GM11168 (cell line): ENCODE measurements around the gene TJP2.

Experiments
- in situ Hi-C: fragments of 300-500 bp; cut with MboI; formaldehyde crosslinking; loops from one replicate; pipeline ENCODE4 v1.12.0; 2022; ENCODE audit warnings: low sequenced_read_pairs; ENCODE audit not compliant: unreplicated experiment

TJP2 gene

DNA sequence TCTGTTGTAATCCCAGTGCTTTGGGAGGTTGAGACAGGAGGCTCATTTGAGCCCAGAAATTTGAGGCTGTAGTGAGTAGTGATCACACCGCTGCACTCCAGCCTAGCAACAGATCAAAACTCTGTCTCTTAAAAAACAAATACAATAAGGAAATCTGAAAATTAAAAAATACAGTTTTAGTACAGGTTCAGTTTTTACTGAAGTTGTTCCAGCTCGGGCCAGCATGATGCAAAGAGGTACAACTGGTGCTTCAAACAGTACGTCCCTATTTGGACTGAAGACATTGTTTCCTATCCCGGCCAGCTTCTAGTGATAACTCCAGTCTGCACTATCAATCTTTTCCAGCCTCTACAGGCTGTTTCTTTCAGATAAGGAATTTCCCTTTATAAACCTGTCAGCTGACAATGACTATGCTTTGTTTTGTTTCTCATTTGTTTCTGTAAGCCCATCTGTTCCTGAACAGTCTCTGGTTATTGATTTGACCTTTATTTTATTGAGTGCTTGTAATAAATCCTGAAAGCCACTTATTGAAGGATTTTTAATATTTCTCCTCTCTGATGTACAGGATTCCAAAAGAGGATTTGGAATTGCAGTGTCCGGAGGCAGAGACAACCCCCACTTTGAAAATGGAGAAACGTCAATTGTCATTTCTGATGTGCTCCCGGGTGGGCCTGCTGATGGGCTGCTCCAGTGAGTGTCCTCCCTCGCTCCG lies 41.9 kb downstream of the TJP2 start:
- in situ Hi-C loops: no loop called here

DNA sequence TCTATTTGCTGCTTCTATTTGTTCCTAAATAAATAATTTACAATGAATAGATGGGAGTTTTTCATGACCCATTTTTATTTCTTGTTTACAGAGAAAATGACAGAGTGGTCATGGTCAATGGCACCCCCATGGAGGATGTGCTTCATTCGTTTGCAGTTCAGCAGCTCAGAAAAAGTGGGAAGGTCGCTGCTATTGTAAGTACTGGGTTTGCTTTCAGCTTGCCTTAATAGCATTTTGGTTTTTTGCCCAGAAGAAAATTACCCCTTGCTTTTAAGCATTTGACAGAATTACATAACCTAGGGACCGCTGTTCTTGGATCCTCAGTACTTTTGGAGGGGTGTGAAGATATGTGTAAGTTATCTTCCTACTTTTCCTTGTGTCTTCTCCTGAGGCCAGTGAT lies 44.1 kb downstream of the TJP2 start:
- in situ Hi-C loops: no loop called here

- in situ Hi-C loops: no loop called here
These were observed 47.0 kb downstream of the TJP2 start for GRCh38 chr9:69221036-69221435.

DNA sequence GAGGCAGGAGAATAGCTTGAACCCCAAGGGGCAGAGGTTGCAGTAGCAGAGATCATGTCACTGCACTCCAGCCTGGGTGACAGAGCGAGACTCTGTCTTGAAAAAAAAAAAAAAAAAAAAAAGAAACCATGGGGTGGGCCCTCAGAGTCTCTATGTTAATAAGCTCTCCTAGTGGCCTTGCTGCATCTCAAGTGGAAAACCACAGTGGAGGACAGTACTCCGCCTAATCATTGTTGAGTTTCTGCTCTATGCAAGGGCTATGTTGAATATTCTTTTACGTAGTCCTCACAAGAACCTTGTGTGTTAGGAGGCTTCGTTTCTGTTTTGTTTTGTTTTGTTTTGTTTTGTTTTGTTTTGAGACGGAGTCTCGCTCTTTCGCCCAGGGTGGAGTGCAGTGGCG lies 48.9 kb downstream of the TJP2 start:
- in situ Hi-C loops: no loop called here

- in situ Hi-C loops: no loop called here
These were observed 49.5 kb downstream of the TJP2 start for GRCh38 chr9:69223605-69224004.

DNA sequence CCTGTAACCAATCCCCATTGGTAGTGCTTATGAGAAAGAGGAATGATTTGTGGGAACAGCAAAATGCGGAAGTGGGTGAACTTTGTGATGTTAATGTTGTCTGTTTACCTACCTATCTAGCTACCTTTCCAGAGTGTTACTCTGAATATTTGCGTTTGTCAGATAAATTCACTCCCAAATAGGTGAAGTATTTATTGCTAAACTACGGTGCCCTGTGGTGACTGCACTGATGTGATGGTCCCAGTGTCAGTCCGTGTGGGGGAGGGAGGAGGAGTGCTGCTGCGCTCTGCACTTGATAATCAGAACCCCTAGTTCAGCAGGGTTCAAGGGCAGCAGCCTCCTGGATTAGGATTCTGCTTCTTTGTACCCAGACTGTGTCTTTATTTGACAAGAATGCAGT lies 55.3 kb downstream of the TJP2 start:
- in situ Hi-C loops: no loop called here

DNA sequence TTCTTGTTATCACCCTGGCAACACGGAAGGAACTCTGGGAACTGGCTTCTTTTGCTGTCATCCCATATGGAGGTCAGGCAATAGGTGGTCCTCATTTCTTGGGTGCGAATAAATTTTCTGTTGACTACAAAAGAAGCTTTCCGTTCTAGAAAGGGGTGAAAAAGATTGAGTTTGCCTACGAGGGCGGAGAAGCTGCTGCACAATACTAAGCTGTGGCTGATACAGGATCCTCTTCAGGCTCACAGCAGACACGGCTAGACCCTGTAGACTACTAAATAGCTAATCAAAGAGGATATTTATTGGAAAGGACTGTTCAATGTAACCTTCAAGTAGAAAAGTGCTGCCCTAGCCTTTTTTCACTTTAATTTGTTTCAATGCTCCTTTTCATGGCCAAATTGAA lies 58.1 kb downstream of the TJP2 start:
- in situ Hi-C loops: no loop called here

- in situ Hi-C loops: no loop called here
These were observed 60.6 kb downstream of the TJP2 start for GRCh38 chr9:69234683-69235082.

GRCh38 chr9:69236188-69236587 lies 62.1 kb downstream of the TJP2 start:
- in situ Hi-C loops: no loop called here

DNA sequence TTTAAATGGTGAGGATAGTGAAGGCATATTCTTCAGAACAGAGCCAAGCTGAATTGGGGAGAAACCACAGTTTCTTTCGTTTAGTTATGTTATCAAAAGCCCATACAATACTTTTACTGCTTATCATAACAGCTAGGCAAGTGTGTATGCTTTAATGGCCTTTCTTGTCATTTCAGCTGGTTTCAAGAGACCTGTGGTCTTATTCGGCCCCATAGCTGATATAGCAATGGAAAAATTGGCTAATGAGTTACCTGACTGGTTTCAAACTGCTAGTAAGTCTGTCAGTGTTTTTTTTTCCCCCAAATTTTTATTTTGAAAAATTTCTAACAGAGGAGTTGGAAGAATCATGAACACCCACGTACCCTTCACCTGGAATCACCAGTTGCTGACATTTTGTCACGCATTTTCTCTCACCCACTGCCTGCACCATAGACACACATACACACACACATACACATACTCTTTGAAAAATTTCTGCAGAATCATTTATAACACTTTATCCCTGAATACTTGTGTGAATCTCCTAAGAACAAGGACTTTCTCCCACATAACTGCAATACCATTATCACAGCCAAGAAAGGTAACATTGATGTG lies 63.7 kb downstream of the TJP2 start:
- in situ Hi-C loops: no loop called here

GRCh38 chr9:69243116-69243515 lies 69.0 kb downstream of the TJP2 start:
- in situ Hi-C loops: no loop called here

DNA sequence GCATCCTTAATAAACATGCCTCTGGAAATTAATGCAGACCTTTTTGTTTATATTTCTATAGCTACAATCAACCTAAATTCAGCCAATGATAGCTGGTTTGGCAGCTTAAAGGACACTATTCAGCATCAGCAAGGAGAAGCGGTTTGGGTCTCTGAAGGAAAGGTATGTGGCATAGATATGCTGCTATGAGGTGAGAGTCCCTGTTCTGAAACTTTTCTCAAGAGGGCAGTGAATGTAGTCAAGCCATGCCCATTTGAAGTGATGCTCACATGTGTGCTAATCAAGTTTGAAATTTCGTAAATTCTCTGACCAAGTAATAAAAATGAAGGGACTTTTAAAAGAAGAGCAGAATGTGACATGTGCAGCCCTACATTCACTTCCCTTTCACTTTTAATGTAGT lies 72.6 kb downstream of the TJP2 start:
- in situ Hi-C loops: no loop called here

- in situ Hi-C loops: no loop called here
These were observed 73.9 kb downstream of the TJP2 start for GRCh38 chr9:69248005-69248404.

GRCh38 chr9:69249337-69249736 lies 75.3 kb downstream of the TJP2 start:
- in situ Hi-C loops: no loop called here

- in situ Hi-C loops: no loop called here
These were observed 76.6 kb downstream of the TJP2 start for GRCh38 chr9:69250681-69251080.

DNA sequence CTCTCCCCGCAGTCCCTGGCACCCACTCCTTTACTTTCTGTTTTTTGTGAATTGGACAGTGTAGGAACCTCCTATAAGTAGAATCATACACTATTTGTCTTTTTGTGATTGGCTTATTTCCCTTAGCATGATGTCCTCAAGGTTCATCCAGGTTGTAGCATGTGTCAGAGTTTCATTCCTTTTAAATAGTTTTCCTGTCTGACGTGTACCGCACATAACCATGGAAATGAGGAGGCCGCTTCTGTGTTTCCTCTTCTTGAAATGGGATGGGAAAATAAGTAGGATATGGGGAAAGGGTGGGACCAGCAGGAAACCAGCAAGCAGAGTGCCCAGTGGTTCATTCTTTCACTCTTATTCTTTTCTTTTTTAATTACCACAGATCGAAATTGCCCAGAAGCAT lies 78.4 kb downstream of the TJP2 start:
- in situ Hi-C loops: no loop called here

- in situ Hi-C loops: no loop called here
These were observed 79.0 kb downstream of the TJP2 start for GRCh38 chr9:69253057-69253456.

- in situ Hi-C loops: no loop called here
These were observed 80.1 kb downstream of the TJP2 start for GRCh38 chr9:69254223-69254622.

DNA sequence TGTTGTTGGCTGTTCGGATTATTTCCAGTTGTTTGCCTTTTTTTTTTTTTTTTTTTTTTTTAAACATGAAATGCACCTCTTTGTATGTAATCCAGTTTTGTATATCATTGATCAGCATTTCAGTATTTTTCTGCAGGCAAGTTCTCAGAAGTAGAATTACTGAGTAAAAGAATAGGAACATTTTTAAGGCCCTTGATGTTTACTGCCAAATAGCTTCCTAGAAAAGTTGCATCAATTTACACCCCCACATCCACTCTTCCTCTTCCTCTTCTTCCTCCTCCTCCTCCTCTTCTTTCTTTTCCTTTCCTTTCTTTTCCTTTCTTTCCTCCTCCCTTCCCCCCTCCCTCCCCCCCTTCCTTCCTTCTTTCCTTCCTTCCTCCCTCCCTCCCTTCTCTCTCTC lies 81.5 kb downstream of the TJP2 start:
- in situ Hi-C loops: no loop called here

DNA sequence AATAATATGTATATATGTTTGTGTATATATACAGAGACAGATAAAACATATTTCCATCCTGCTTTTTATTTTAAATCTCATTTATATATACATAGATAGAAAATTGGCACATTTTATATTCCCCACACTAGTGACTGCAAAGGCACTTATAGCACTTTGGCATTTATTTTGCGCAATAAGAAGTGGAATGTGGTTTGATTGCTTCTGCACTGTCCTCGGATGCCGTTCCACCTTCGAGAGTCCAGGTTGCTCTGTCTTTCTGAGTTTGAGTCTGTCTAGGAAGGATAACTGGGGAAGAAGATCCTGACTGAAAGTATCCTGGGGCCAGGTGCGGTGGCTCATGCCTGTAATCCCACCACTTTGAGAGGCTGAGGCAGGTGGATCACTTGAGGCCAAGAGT lies 84.5 kb downstream of the TJP2 start:
- in situ Hi-C loops: no loop called here

DNA sequence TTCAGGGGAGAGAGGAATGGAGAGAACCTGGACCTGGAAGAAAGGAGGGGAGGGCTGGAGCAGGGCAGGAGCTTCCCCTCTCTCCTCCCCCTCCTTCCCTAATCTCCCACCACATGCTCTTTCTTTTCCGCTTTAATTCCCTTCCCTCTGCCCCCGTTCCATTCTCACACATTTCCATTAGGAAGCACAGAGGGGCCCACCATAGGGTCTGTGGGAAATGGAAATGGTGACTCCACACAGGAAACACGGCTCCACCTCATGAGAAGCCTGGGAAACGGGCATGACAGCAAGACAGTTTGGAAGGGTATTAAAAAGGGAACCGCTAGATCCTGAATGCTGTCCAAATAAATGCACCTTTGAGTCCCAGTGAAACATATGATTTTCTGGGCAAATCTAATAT lies 86.1 kb downstream of the TJP2 start:
- in situ Hi-C loops: no loop called here

GRCh38 chr9:69261636-69262035 lies 87.6 kb downstream of the TJP2 start:
- in situ Hi-C loops: no loop called here
